Keratinocyte (primary cell): ENCODE measurements around the gene PPM1J.

Source experiments
- EZH2 ChIP-seq: IDR thresholded peaks from one replicate; pipeline ENCODE4 v1.6.1; 2012; ENCODE audit warnings: inconsistent platforms, mild to moderate bottlenecking, low read length, moderate library complexity
- TF ChIP-seq, protein P1 (sequence below), 3 experiments: IDR thresholded peaks in 1 of 3; conservative IDR thresholded peaks in 1 of 3; optimal IDR thresholded peaks in 1 of 3; 2 replicates in 2 of 3; 3 replicates in 1 of 3; pipeline versions ENCODE3 to v1.5.1; 2011; ENCODE audit warnings: low read length in 3 of 3, mild to moderate bottlenecking in 3 of 3, moderate library complexity in 2 of 3, control low read depth in 1 of 3, inconsistent platforms in 1 of 3; ENCODE audit not compliant: insufficient read depth in 2 of 3; ENCODE audit errors: extremely low read depth in 1 of 3

DNA sequence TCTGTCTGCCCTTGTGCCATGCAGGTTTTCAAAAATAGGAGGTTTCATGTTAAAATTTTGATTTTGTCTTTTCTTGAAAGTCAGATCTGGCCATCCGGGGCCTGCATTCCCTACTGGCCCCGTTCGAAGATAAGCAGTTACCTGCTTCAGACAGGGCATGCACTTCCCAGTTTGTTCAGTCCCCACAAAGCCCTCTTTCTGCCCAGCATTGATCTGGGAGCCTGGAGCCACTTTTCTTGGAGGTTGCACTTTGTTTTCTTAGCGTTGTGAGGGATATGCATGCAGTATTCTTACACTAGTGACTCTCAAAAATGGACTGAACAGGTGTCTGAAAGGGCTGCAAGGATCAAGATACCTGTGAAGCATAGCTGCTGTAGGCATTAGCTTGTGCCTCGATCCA lies 29.2 kb downstream of the PPM1J start:
- TF ChIP-seq, protein P1, sequence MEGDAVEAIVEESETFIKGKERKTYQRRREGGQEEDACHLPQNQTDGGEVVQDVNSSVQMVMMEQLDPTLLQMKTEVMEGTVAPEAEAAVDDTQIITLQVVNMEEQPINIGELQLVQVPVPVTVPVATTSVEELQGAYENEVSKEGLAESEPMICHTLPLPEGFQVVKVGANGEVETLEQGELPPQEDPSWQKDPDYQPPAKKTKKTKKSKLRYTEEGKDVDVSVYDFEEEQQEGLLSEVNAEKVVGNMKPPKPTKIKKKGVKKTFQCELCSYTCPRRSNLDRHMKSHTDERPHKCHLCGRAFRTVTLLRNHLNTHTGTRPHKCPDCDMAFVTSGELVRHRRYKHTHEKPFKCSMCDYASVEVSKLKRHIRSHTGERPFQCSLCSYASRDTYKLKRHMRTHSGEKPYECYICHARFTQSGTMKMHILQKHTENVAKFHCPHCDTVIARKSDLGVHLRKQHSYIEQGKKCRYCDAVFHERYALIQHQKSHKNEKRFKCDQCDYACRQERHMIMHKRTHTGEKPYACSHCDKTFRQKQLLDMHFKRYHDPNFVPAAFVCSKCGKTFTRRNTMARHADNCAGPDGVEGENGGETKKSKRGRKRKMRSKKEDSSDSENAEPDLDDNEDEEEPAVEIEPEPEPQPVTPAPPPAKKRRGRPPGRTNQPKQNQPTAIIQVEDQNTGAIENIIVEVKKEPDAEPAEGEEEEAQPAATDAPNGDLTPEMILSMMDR (optimal IDR thresholded peaks at IDR 0.05 in 1 of 3, IDR thresholded peaks at IDR 0.05 in 1 of 3, conservative IDR thresholded peaks at IDR 0.05 in 1 of 3; ENCODE audit: extremely low read depth in 1 of 3, insufficient read depth in 2 of 3, low read length in 3 of 3): no peak
- TF ChIP-seq EZH2: no peak
